ENCODE results near the gene SMYD2. TPM values are rescaled to one million over a fixed set of nuclear protein-coding genes. Genes with fewer than 3 reads are reported as not detected.

Gene SMYD2
- polyA plus RNA-seq, 2 of the 4 experiments (the other 2 are of a cell fraction): 32.3 to 54.9 TPM

DNA sequence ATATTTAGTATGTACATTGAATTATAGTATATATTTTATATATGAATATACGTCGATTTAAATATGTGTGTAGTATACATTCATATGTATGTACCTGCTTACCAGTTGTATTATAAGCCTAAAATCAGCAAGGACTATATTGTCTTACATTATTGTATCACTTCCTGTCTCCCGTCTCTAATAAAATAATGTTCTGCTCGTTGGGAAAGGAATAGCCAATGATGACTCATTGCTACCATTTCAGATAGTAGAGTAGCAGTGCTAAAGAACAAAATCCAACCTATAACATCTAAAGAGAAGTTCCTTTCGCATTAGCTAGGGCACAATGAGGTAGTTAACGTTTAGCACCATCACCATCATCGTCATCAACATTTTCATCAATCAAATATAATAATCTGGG is 39.9 kb upstream of the SMYD2 start:
- no peaks in the 10 kb centered on the region for H3K9me3 ChIP-seq
- TF ChIP-seq NFE2L2 (conservative IDR thresholded peaks at IDR 0.05; ENCODE audit: low read length) (no peak), CHD4 (IDR thresholded peaks at IDR 0.05; ENCODE audit: borderline replicate concordance) (no peak), FOSL2 (IDR thresholded peaks at IDR 0.05) (no peak), FOSL2 (CRISPR knock-in tag; IDR thresholded peaks at IDR 0.05) (peak; percentile 28; the same call in 1 of the 2 replicates), EHF (CRISPR knock-in tag; IDR thresholded peaks at IDR 0.05) (no peak), CBX2 (IDR thresholded peaks at IDR 0.05; ENCODE audit: borderline replicate concordance, low read depth) (no peak)
- WGBS (ENCODE audit: missing lambda C conversion rate): 65% methylated on average over 7 of the region's 7 CpGs
- DNase-seq (ENCODE audit: low read depth in 1 of 2, low spot score in 1 of 2): no peak
- H3K4me3 ChIP-seq: no peak overlapping the region
- ChIA-PET CTCF (interaction anchor here (3.3 kb wide), 1 partner anchor 20 kb away, joined by 10 read pairs; no protein-coding TSS in a partner anchor), POLR2A (no interaction called here)
- H3K27ac ChIP-seq: no peak overlapping the region
- FAIRE-seq: no peak
- H3K4me1 ChIP-seq: peaks cover 6% of the 10 kb centered on the region; the same call in 2 of the 3 replicates
- H3K4me2 ChIP-seq: no peak overlapping the region
- no peak for ATAC-seq

- no peak for FAIRE-seq
Measured at GRCh38 chr1:214244252-214244651, 36.7 kb upstream of the SMYD2 start.

DNA sequence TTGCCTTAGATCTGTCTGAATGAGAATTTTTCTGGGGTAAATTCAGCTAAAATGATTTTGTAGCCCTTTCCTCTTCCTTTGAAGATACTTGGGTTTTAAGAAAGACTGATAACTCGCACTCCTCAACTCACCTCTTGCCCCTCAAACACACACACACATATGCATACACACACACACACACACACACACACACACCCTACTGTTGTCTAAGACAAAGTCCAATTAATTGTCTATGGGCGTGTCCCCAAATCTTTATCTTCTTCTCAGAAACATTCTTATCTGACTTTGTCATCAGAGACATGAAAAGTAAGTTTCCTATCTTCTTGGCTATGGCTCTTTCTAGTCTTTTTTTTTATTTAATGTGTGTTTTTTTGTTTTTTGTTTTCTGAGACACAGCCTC is 36.1 kb upstream of the SMYD2 start:
- Histone ChIP-seq H3K9me3 (no peaks in the 10 kb centered on the region), H3K27ac (no peak overlapping the region), H3K4me3 (no peak overlapping the region), H3K4me1 (peaks cover 6% of the 10 kb centered on the region; the same call in 2 of the 3 replicates), H3K4me2 (no peak overlapping the region)
- peak in 1 of 2 experiments; percentile 22 for DNase-seq (ENCODE audit: low read depth in 1 of 2, low spot score in 1 of 2)
- TF ChIP-seq, protein P1, sequence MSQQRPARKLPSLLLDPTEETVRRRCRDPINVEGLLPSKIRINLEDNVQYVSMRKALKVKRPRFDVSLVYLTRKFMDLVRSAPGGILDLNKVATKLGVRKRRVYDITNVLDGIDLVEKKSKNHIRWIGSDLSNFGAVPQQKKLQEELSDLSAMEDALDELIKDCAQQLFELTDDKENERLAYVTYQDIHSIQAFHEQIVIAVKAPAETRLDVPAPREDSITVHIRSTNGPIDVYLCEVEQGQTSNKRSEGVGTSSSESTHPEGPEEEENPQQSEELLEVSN (IDR thresholded peaks at IDR 0.05; ENCODE audit: borderline replicate concordance, low read depth): no peak
- no peak for TF ChIP-seq RFX5 (IDR thresholded peaks at IDR 0.05)
- TF ChIP-seq HOXB13 (CRISPR knock-in tag; IDR thresholded peaks at IDR 0.05; ENCODE audit: low read depth): no peak
- TF ChIP-seq RARB (CRISPR knock-in tag; IDR thresholded peaks at IDR 0.05): no peak
- no peak for TF ChIP-seq CHD2 (IDR thresholded peaks at IDR 0.05; ENCODE audit: low read length, partially characterized antibody)
- no peak for TF ChIP-seq FOSL2 (IDR thresholded peaks at IDR 0.05)
- TF ChIP-seq FOSL2 (CRISPR knock-in tag; IDR thresholded peaks at IDR 0.05): no peak
- no peak for TF ChIP-seq HDAC2 (IDR thresholded peaks at IDR 0.05)
- TF ChIP-seq BHLHE40 (IDR thresholded peaks at IDR 0.05; ENCODE audit: low read depth, low read length): no peak
- no peak for TF ChIP-seq ATOH8 (CRISPR knock-in tag; IDR thresholded peaks at IDR 0.05; ENCODE audit: low read depth)
- TF ChIP-seq, protein P2, sequence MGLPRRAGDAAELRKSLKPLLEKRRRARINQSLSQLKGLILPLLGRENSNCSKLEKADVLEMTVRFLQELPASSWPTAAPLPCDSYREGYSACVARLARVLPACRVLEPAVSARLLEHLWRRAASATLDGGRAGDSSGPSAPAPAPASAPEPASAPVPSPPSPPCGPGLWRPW (IDR thresholded peaks at IDR 0.05): no peak
- ATAC-seq: no peak
- FAIRE-seq: no peak
- ChIA-PET CTCF (interaction anchor here (1.9 to 2.6 kb wide), 2 partner anchors 16 to 30 kb away, joined by 5 to 11 read pairs; no protein-coding TSS in a partner anchor), POLR2A (no interaction called here)
- whole genome bisulfite sequencing (ENCODE audit: missing lambda C conversion rate): 60% methylated on average over 2 of the region's 2 CpGs

More at GRCh38 chr1:214244252-214244651, 36.7 kb upstream of the SMYD2 start:
- no peaks in the 10 kb centered on the region for H3K9me3 ChIP-seq
- DNase-seq (ENCODE audit: low read depth in 1 of 2, low spot score in 1 of 2) (no peak), ATAC-seq (no peak)
- POLR2A ChIA-PET: no interaction called here
- CTCF ChIA-PET: interaction anchor here (1.9 to 2.6 kb wide), 2 partner anchors 17 to 30 kb away, joined by 5 to 11 read pairs; no protein-coding TSS in a partner anchor
- no peak overlapping the region for H3K27ac ChIP-seq
- WGBS (ENCODE audit: missing lambda C conversion rate): 86% methylated on average over 20 of the region's 20 CpGs
- TF ChIP-seq, protein P3, sequence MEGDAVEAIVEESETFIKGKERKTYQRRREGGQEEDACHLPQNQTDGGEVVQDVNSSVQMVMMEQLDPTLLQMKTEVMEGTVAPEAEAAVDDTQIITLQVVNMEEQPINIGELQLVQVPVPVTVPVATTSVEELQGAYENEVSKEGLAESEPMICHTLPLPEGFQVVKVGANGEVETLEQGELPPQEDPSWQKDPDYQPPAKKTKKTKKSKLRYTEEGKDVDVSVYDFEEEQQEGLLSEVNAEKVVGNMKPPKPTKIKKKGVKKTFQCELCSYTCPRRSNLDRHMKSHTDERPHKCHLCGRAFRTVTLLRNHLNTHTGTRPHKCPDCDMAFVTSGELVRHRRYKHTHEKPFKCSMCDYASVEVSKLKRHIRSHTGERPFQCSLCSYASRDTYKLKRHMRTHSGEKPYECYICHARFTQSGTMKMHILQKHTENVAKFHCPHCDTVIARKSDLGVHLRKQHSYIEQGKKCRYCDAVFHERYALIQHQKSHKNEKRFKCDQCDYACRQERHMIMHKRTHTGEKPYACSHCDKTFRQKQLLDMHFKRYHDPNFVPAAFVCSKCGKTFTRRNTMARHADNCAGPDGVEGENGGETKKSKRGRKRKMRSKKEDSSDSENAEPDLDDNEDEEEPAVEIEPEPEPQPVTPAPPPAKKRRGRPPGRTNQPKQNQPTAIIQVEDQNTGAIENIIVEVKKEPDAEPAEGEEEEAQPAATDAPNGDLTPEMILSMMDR (IDR thresholded peaks at IDR 0.05): no peak
- TF ChIP-seq EHF (CRISPR knock-in tag; IDR thresholded peaks at IDR 0.05) (no peak), CBX8 (IDR thresholded peaks at IDR 0.05) (no peak), KDM5A (IDR thresholded peaks at IDR 0.05) (no peak), PHF8 (IDR thresholded peaks at IDR 0.05; ENCODE audit: borderline replicate concordance, low read depth) (no peak), HOXA7 (CRISPR knock-in tag; IDR thresholded peaks at IDR 0.05) (no peak), EP300 (IDR thresholded peaks at IDR 0.05) (no peak), CHD2 (IDR thresholded peaks at IDR 0.05; ENCODE audit: low read length, partially characterized antibody) (no peak), ATOH8 (CRISPR knock-in tag; IDR thresholded peaks at IDR 0.05; ENCODE audit: low read depth) (no peak), ZSCAN20 (CRISPR knock-in tag; IDR thresholded peaks at IDR 0.05) (no peak)
- no peak overlapping the region for H3K4me3 ChIP-seq
- H3K4me1 ChIP-seq: peaks cover 6% of the 10 kb centered on the region; the same call in 2 of the 3 replicates
- H3K4me2 ChIP-seq: no peak overlapping the region

All from A549 (cell line).